Activated CD4-positive, alpha-beta T cell treated with anti-CD3 and anti-CD28 coated beads, Interleukin-2, Interleukin-6, amounts not matched to agents 100 ng/mL and 50 ng/mL, durations not matched to agents 16 hours and 8 hours (primary cell): Measurements from ENCODE around the gene GYS2.

Experiments
- DNase-seq: peaks from one replicate; pipeline ENCODE4 v3.0.0-alpha.2; 2020

GYS2 gene

GRCh38 chr12:21501258-21502163 is 103.1 kb downstream of the GYS2 start, which contains the start of the genes GOLT1B and RECQL:
GOLT1B (plus strand) TSS chr12:21501789; CDS start chr12:21501924, 135 bp downstream.
RECQL (minus strand) TSS chr12:21501635; CDS start chr12:21499570, 2,065 bp downstream.
- DNase-seq: peak; percentile 97

- DNase-seq: no peak
These were observed 103.8 kb downstream of the GYS2 start for GRCh38 chr12:21500786-21501257.

DNA sequence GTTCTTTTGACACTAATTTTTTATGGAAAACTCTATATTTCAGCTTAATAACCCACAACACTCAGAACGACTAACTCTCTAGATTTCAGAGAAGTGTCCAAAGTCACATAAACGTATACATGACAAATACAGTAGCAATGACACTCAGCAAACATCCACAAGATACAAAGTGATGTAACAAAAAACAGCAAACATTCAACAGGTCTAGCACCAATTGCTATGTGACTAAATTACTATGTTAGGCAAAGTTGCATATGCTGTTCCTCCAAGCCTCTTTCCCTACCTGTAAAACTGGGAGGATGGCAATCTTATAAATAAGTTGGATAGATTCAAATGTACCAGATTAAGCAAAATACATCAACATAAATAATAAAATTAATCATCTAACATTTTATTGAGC is 104.9 kb downstream of the GYS2 start:
- no peak for DNase-seq
